Measurements from ENCODE around the gene MGST3. TPM values are rescaled to one million over a fixed set of nuclear protein-coding genes. Genes with fewer than 3 reads are reported as not detected.
A peak's percentile ranks its signal among the peaks of the same experiment; 100 is the strongest.

MGST3 gene
- total and polyA plus RNA-seq, 7 experiments from 2014 or later = 21.4 to 119 (median 54.9) TPM

- peaks cover 0 to 9% (median 0%) of the 10 kb centered on the region in 7 donors for H3K4me1 Mint-ChIP-seq
- peaks cover 19 to 66% (median 26%) of the 10 kb centered on the region in 3 experiments for H3K36me3 ChIP-seq (ENCODE audit: control insufficient read depth in 2 of 3, insufficient read depth in 3 of 3, low read length in 3 of 3)
Observed at GRCh38 chr1:165661703-165662102, 30.7 kb downstream of the MGST3 start.

GRCh38 chr1:165662186-165662585 lies 31.2 kb downstream of the MGST3 start:
- H3K27me3 ChIP-seq (ENCODE audit: control insufficient read depth in 2 of 2, insufficient read depth in 2 of 2, low read length in 2 of 2) = no peaks in the 10 kb centered on the region
- H3K9me3 Mint-ChIP-seq = no peaks in the 10 kb centered on the region
- DNase-seq (no peak), ATAC-seq (no peak)
- H3K36me3 Mint-ChIP-seq = peaks cover 12 to 60% (median 17%) of the 10 kb centered on the region in 5 donors
- intact Hi-C loops (cut with micrococcal nuclease) = no loop called here
- CTCF ChIA-PET = no interaction called here
- POLR2A ChIA-PET = interaction anchor here (0.7 to 1.1 kb wide), 2 partner anchors 19 to 32 kb away, joined by 3 to 4 read pairs; no protein-coding TSS in a partner anchor
- H3K4me3 ChIP-seq (ENCODE audit: low read length) = no peak overlapping the region
- H3K27ac ChIP-seq (ENCODE audit: low read depth, low read length) = no peak overlapping the region
- no peak overlapping the region for H3K4me3 Mint-ChIP-seq
- H3K4me1 Mint-ChIP-seq = peaks cover 0 to 9% (median 0%) of the 10 kb centered on the region in 7 donors
- H3K27ac Mint-ChIP-seq = peak overlapping the region in 4 of 9 donors; percentile 20 to 48 (median 35)
- H3K4me1 ChIP-seq (ENCODE audit: control insufficient read depth in 2 of 2, insufficient read depth in 2 of 2, low read length in 2 of 2) = no peaks in the 10 kb centered on the region
- peaks cover 19 to 70% (median 26%) of the 10 kb centered on the region in 3 experiments for H3K36me3 ChIP-seq (ENCODE audit: control insufficient read depth in 2 of 3, insufficient read depth in 3 of 3, low read length in 3 of 3)
- no peaks in the 10 kb centered on the region for H3K9me3 ChIP-seq (ENCODE audit: control insufficient read depth in 2 of 3, low read length in 3 of 3)
- H3K27me3 Mint-ChIP-seq = no peaks in the 10 kb centered on the region

More at GRCh38 chr1:165661703-165662102, 30.7 kb downstream of the MGST3 start:
- no peaks in the 10 kb centered on the region for H3K9me3 Mint-ChIP-seq
- intact Hi-C loops (cut with micrococcal nuclease) = no loop called here
- no peaks in the 10 kb centered on the region for H3K27me3 Mint-ChIP-seq
- Histone ChIP-seq H3K9me3 (ENCODE audit: control insufficient read depth in 2 of 3, low read length in 3 of 3) (no peaks in the 10 kb centered on the region), H3K4me1 (ENCODE audit: control insufficient read depth in 2 of 2, insufficient read depth in 2 of 2, low read length in 2 of 2) (no peaks in the 10 kb centered on the region), H3K27me3 (ENCODE audit: control insufficient read depth in 2 of 2, insufficient read depth in 2 of 2, low read length in 2 of 2) (no peaks in the 10 kb centered on the region), H3K4me3 (ENCODE audit: low read length) (no peak overlapping the region), H3K27ac (ENCODE audit: low read depth, low read length) (no peak overlapping the region)
- H3K4me3 Mint-ChIP-seq = no peak overlapping the region
- peaks cover 8 to 57% (median 13%) of the 10 kb centered on the region in 5 donors for H3K36me3 Mint-ChIP-seq
- no peak for DNase-seq
- peak overlapping the region in 6 of 9 donors; percentile 8 to 48 (median 18) for H3K27ac Mint-ChIP-seq
- ATAC-seq = no peak
- POLR2A ChIA-PET = interaction anchor here (0.7 to 1.1 kb wide), 2 partner anchors 20 to 31 kb away, joined by 3 to 4 read pairs; no protein-coding TSS in a partner anchor
- CTCF ChIA-PET = no interaction called here

- no peak for ATAC-seq
- H3K4me1 ChIP-seq (ENCODE audit: control insufficient read depth in 2 of 2, insufficient read depth in 2 of 2, low read length in 2 of 2) = no peaks in the 10 kb centered on the region
- CTCF ChIA-PET = no interaction called here
- H3K4me3 ChIP-seq (ENCODE audit: low read length) = no peak overlapping the region
- H3K27ac ChIP-seq (ENCODE audit: low read depth, low read length) = no peak overlapping the region
- POLR2A ChIA-PET = interaction anchor here (0.6 kb wide), 1 partner anchor 29 kb away, joined by 3 read pairs; no protein-coding TSS in a partner anchor
- peak overlapping the region in 3 of 9 donors; percentile 7 to 33 (median 15) for H3K27ac Mint-ChIP-seq
- H3K4me1 Mint-ChIP-seq = peaks cover 0 to 12% (median 7%) of the 10 kb centered on the region in 7 donors
- no peaks in the 10 kb centered on the region for H3K27me3 ChIP-seq (ENCODE audit: control insufficient read depth in 2 of 2, insufficient read depth in 2 of 2, low read length in 2 of 2)
- H3K27me3 Mint-ChIP-seq = no peaks in the 10 kb centered on the region
- H3K36me3 ChIP-seq (ENCODE audit: control insufficient read depth in 2 of 3, insufficient read depth in 3 of 3, low read length in 3 of 3) = peaks cover 23 to 70% (median 32%) of the 10 kb centered on the region in 3 experiments
- H3K36me3 Mint-ChIP-seq = peaks cover 15 to 77% (median 30%) of the 10 kb centered on the region in 5 donors
- no peak overlapping the region for H3K4me3 Mint-ChIP-seq
- H3K9me3 ChIP-seq (ENCODE audit: control insufficient read depth in 2 of 3, low read length in 3 of 3) = no peaks in the 10 kb centered on the region
- no peaks in the 10 kb centered on the region for H3K9me3 Mint-ChIP-seq
- no peak for DNase-seq
- intact Hi-C loops (cut with micrococcal nuclease) = no loop called here
Observed at GRCh38 chr1:165666152-165666825, 35.3 kb downstream of the MGST3 start.

- POLR2A ChIA-PET = no interaction called here
- no peaks in the 10 kb centered on the region for H3K27me3 ChIP-seq (ENCODE audit: control insufficient read depth in 2 of 2, insufficient read depth in 2 of 2, low read length in 2 of 2)
- no peak overlapping the region for H3K4me3 Mint-ChIP-seq
- no peaks in the 10 kb centered on the region for H3K9me3 ChIP-seq (ENCODE audit: control insufficient read depth in 2 of 3, low read length in 3 of 3)
- peaks cover 23 to 77% (median 38%) of the 10 kb centered on the region in 5 donors for H3K36me3 Mint-ChIP-seq
- peaks cover 0 to 27% (median 9%) of the 10 kb centered on the region in 7 donors for H3K4me1 Mint-ChIP-seq
- H3K27ac Mint-ChIP-seq = peak overlapping the region in 2 of 9 donors; percentile 33 to 43
- DNase-seq = no peak
- intact Hi-C loops (cut with micrococcal nuclease) = no loop called here
- H3K27ac ChIP-seq (ENCODE audit: low read depth, low read length) = no peak overlapping the region
- no peak for ATAC-seq
- no peaks in the 10 kb centered on the region for H3K4me1 ChIP-seq (ENCODE audit: control insufficient read depth in 2 of 2, insufficient read depth in 2 of 2, low read length in 2 of 2)
- CTCF ChIA-PET = interaction anchor here (0.6 kb wide), 1 partner anchor 36 kb away, joined by 9 read pairs; no protein-coding TSS in a partner anchor
- H3K27me3 Mint-ChIP-seq = no peaks in the 10 kb centered on the region
- peaks cover 23 to 63% (median 26%) of the 10 kb centered on the region in 3 experiments for H3K36me3 ChIP-seq (ENCODE audit: control insufficient read depth in 2 of 3, insufficient read depth in 3 of 3, low read length in 3 of 3)
- no peaks in the 10 kb centered on the region for H3K9me3 Mint-ChIP-seq
- H3K4me3 ChIP-seq (ENCODE audit: low read length) = no peak overlapping the region
Observed at GRCh38 chr1:165668184-165668583, 37.1 kb downstream of the MGST3 start.

GRCh38 chr1:165671526-165671925 lies 40.5 kb downstream of the MGST3 start:
- peaks cover 8 to 45% (median 9%) of the 10 kb centered on the region in 3 experiments for H3K36me3 ChIP-seq (ENCODE audit: control insufficient read depth in 2 of 3, insufficient read depth in 3 of 3, low read length in 3 of 3)
- ChIA-PET POLR2A (no interaction called here), CTCF (no interaction called here)
- no peaks in the 10 kb centered on the region for H3K4me1 ChIP-seq (ENCODE audit: control insufficient read depth in 2 of 2, insufficient read depth in 2 of 2, low read length in 2 of 2)
- intact Hi-C loops (cut with micrococcal nuclease) = no loop called here
- Mint-ChIP-seq H3K27me3 (no peaks in the 10 kb centered on the region), H3K9me3 (no peaks in the 10 kb centered on the region), H3K4me1 (peaks cover 5 to 29% (median 11%) of the 10 kb centered on the region in 7 donors), H3K4me3 (no peak overlapping the region), H3K27ac (peak overlapping the region in 3 of 9 donors; percentile 36 to 63 (median 44)), H3K36me3 (peaks cover 20 to 69% (median 46%) of the 10 kb centered on the region in 5 donors)
- no peaks in the 10 kb centered on the region for H3K9me3 ChIP-seq (ENCODE audit: control insufficient read depth in 2 of 3, low read length in 3 of 3)
- ATAC-seq (peak; percentile 32), DNase-seq (no peak)
- H3K27ac ChIP-seq (ENCODE audit: low read depth, low read length) = no peak overlapping the region
- no peaks in the 10 kb centered on the region for H3K27me3 ChIP-seq (ENCODE audit: control insufficient read depth in 2 of 2, insufficient read depth in 2 of 2, low read length in 2 of 2)
- H3K4me3 ChIP-seq (ENCODE audit: low read length) = no peak overlapping the region

GRCh38 chr1:165674599-165674998 lies 43.6 kb downstream of the MGST3 start:
- ChIA-PET CTCF (no interaction called here), POLR2A (no interaction called here)
- H3K4me1 ChIP-seq (ENCODE audit: control insufficient read depth in 2 of 2, insufficient read depth in 2 of 2, low read length in 2 of 2) = peaks cover 0 to 8% of the 10 kb centered on the region in 2 donors
- peak; percentile 32 for ATAC-seq
- no peak overlapping the region for H3K27ac ChIP-seq (ENCODE audit: low read depth, low read length)
- H3K36me3 Mint-ChIP-seq = peaks cover 20 to 66% (median 46%) of the 10 kb centered on the region in 5 donors
- no peaks in the 10 kb centered on the region for H3K9me3 Mint-ChIP-seq
- DNase-seq = no peak
- H3K27me3 ChIP-seq (ENCODE audit: control insufficient read depth in 2 of 2, insufficient read depth in 2 of 2, low read length in 2 of 2) = no peaks in the 10 kb centered on the region
- peaks cover 13 to 35% (median 27%) of the 10 kb centered on the region in 7 donors for H3K4me1 Mint-ChIP-seq
- no peak overlapping the region for H3K4me3 ChIP-seq (ENCODE audit: low read length)
- H3K27me3 Mint-ChIP-seq = no peaks in the 10 kb centered on the region
- peaks cover 4 to 38% (median 5%) of the 10 kb centered on the region in 3 experiments for H3K36me3 ChIP-seq (ENCODE audit: control insufficient read depth in 2 of 3, insufficient read depth in 3 of 3, low read length in 3 of 3)
- H3K27ac Mint-ChIP-seq = no peak overlapping the region
- intact Hi-C loops (cut with micrococcal nuclease) = no loop called here
- no peaks in the 10 kb centered on the region for H3K9me3 ChIP-seq (ENCODE audit: control insufficient read depth in 2 of 3, low read length in 3 of 3)
- no peak overlapping the region for H3K4me3 Mint-ChIP-seq
